NCI-H1436 (cell line): ENCODE measurements around the gene CHCHD10.

Source experiments
- DNase-seq: peaks from one replicate; lab custom pipeline; 2025; lab: John Stamatoyannopoulos, UW

CHCHD10 gene

DNA sequence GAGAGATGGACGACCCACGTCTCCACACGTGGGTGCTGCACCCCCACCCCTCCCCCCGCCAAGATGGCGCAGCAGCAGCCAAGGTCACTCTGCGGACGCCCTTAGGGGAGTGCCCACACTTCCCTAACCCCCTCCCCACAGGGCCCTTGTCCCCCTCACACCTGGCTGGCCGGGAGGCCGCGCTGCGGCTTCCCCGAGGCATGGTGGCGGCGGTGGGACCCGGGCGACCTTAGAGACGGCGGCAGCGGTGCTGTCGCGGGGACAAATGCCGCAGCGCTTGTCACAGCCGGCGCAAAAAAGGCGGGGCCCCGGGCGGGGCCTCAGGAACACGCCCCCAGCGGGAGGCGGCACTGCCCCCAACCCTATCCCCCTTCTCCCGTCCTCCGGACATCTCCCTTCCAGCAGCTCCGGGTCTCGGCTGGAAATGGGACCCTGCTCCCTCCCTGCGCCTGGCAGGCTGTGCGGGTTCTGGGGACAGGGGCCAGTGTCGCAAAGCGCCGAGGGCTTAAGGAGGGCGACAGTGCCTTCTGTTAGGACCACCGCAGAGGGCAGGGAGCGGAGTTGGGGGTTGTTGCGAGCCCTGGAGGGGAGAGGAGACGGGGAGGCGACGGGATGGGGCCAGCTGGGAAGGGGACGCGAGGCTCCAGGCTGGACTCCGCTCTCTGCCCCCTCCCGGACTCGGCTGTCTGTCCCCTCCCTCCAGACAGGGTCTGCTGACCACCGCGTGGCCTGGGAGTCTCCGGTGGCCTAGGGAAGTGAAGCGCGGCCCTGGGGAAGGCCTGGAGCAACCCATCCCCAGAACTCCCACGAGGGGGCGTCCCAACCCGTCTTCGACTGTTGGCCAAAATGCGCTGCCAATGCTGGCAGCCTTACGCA is at the start of gene CHCHD10:
CHCHD10 (minus strand) TSS at position 300 of the 876 bp plus-strand sequence; CDS start at position 202, 98 bp downstream.
- peak; percentile 59 for DNase-seq

DNA sequence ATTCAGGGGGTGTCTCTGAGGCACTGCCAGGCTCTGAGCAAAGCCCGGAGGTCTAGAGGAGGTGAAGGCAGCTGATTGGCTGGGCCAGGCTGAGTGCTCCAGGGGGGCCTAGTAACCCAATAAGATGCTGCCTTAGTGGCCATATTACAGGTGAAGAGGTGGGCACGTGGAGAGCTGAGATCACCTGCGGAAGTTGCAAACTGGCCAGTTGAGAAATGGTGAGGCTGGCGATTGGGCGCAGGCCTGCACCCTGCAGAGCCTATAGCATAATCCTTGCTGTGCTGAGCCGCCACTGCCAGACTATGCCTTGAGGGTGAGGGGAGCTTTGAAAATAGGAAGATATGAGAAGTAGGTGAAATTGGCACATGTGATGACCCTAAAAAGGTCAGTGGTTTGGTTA is 49.4 kb upstream of the CHCHD10 start:
- DNase-seq, result no peak

DNA sequence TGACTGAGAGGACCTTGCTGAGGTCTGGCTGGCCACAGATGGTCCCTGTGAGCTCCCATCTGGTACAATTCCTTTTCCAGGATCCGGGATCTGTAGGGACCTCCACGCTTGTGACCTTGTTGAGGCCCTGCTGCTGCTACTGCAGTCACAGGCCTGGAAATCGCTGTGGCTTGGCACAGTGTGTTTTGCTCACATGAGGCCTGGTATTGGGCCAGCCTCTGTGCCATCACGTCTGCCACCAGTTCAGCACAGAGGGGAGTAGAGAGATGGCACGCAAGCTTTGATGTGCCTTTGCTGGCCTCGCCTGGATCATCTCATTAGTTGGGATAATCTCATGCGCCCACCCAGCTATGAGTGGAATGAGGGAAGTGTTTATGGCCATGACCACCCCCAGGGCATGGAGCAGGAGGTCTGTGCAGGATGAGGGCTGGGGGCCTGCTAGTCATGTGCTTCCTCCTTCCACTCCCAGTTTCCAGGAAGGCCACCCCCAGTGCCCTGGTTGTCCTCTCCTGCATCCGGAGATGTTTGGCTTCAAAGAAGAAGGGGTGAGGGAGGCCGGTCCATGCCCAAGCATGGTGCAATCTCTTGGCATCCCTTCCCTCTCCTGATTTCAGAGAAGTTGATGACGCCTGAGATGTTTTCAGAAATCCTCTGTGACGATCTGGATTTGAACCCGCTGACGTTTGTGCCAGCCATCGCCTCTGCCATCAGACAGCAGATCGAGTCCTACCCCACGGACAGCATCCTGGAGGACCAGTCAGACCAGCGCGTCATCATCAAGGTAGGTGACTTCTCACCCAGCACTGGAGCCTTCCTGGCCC is 48.6 kb upstream of the CHCHD10 start:
- DNase-seq, result no peak

DNA sequence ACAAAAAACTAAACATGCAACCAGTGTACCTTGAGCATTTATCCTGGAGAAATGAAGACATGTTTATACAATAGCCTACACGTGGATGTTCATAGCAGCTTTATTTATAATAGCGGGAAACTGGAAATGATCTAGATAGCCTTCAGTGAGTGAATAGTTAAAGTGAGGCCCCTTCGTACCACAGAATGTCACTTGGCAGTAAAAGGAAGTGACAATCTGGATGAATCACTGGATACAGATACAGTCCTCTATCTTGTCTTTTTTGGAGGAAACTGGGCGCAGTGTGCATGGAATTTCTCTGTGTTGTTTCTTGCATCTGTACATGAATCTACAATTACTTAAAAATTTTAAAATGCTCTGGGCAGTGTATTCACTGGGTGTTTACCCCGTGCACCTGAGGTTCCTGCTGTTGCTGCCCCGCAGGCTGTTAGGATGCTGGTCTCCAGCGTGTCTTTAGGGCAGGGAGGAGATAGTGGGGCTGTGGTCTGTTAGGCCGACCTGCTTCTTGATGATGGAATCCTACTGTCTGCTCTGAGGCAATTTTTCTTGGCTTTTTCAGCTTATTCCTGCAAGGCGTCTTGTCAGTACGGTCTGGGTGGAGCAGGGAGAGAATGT is 47.9 kb upstream of the CHCHD10 start:
- DNase-seq, result no peak

DNA sequence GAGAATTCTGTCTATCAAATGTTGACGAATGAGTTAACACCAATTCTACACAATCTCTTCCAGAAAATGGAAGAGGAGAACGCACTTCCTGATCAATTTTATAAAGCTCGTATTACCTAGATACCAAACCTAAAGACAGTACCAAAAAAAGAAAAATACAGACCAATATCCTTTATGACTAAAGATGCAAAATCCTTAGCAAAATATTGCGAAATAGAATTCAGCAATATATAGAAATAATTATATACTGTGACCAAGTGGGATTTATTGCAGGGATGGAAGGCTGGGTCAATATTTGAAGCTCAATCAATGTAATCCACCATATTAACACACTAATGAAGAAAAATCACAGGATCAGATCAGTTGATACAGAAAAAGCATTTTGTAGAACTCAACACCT is 44.6 kb upstream of the CHCHD10 start:
- DNase-seq, result no peak

DNA sequence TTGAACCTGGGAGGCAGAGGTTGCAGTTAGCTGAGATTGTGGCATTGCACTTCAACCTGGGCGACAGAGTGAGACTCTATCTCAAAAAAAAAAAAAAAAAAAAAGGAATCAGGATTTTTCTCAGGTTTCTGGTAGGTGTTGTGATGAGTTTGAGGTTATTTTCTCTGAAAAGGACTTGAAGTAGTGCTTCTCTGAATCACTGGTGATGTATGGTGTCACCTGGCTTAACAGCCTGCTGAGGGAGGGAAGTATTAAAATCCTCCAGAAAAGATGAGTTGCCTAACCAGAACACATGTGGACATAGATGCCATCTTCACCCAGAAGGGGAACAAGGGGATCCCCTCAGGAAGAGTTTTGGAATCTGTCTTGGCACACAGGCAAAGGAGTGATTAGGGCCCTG is 39.1 kb upstream of the CHCHD10 start:
- DNase-seq, result no peak

DNA sequence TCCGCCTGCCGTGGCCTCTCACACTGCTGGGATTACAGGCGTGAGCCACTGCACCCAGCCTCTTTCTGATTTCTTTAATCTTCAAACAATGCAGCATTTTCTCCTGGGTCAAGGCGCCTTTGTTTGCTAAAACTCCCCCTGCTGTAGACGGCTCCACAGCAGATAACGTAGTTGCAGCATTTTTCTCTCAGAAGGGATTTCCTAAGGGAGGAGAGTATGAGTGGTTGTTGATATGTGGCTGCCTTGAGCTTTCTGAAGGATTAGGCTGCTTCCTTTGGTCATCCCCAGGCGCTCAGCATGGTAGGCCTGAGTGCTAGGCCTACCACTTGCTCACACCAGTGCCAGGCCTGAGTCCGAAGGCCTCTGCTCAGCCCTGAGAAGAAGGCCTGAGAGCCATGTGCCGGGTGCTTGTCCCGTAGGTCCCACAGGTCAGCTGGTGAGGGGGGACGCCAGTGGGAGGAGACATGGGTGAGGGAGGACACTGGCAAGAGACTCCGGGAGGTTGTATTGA is 37.1 kb upstream of the CHCHD10 start:
- no peak for DNase-seq

DNA sequence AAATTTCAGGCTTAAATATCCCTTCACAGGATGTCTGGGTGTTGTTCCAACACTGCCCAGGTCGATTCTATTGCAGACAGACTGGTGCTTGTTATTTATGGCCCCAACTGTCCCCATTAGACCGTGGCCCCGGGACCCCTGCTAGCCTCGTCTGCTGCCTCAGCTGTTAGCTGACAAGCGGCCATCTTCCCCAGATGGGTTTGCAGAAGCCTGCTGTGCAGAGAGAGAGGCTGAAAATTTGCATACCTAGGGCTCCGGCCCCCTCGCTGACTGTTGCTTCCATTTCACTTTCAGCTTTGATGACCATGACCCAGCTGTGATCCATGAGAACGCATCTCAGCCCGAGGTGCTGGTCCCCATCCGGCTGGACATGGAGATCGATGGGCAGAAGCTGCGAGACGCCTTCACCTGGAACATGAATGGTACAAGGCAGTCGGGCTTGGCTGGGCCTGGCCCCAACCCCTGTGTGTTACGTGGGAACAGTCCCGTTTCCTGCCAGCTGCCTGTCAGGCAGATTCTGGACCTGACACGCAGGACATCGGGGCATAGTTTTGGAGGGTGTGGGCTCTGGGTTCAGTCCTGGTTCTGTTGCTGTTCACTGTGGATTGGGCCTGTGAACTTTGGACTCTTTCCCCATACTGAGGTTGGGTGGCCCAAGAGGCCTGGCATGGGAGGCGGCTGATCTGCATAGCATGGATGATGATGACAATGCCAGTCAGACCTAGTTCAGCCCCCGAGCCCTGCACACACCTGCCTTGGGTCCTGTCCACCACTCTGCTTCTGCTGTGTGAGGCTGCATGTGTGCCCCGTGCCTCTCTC is 35.4 kb upstream of the CHCHD10 start:
- no peak for DNase-seq

DNA sequence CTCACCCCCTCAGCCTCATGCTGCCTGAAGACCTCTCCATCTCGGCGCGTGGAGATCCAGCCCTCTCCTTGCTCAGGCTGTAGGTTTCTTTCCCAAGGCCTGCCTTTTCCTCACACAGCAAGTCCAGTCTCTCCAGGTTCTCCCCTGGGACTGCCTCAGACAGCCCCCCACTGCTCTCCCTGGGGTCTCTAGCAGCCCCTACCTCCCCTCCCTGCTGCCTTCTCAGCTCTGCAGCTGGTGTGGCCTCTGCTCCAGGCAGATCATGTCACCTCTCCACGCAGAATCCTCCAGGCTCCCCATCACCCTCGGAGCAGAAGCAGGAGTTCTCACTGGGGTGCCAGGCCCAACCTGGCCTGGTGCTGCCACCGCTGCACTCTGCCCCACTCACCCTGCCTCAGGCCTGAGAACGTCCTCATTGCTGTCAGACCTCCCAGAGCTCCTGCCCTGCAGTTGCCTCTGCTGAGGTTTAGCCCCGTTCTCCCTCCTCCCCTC is 34.2 kb upstream of the CHCHD10 start:
- no peak for DNase-seq

DNA sequence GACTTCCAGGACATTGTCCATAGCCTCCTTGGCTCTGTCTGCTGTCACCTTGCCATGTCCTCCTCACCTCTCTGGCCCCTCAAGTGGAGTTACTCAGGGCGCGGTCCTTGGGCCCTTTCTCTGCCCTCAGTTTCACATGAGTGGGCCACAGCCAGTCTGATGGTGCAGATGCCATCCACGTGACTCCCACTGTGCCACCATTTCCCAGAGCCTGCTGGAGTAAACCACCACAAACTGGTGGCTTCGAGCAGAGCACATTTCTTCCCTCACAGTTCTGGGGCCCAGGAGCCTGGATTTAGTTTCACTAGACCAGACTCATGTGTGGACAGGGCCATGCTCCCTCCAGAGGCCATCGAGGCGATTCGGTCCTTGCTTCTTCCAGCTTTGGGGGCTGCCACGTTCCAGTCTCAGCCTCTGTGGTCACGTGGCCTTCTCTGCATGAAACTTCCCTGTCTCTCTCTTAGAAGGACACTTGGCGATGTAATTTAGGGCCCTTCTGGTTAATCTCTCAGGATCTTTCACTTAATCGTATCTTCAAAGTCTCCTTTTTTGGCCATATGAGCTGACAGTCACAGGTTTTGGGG is 33.6 kb upstream of the CHCHD10 start:
- no peak for DNase-seq

DNA sequence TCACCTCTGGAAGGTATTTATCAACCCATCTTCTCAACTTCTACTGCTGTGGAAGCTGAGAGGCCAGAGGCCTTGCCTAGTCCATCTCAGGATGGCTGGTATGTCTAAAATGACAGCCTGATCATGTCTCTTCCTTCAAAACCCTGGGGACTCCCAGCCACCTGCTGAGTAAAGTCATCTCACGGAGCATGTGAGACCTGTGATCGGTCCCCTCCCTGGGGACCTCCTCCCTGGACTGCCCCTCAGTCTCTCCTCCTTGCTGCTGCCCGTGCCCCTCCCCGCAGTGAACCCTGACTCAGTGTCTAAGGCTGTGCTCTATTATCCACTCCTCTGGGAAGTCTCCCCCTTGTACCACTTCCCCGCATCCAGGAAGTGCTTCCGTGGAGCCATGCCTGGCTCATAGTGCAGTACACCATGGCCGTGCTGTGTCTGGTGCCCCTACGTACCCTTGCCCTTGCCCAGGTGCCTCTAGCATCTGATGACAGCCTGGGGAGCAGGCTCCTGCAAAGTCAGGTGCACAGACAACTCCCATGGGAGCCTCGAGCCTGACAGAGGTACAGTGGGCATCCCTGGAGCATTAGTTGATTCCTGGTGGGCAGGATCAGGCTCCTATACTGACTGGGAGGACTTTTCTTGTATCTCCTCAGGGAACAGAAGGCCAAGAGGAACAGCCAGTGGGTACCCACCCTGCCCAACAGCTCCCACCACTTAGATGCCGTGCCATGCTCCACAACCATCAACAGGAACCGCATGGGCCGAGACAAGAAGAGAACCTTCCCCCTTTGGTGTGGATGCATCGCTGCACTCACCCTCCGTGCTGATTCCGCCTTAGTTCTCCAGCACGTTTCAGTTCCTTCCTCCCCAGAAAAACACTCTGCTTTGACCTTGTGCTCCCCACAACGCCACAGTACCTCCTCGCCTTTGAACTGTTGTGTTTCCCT is 32.8 kb upstream of the CHCHD10 start:
- no peak for DNase-seq

DNA sequence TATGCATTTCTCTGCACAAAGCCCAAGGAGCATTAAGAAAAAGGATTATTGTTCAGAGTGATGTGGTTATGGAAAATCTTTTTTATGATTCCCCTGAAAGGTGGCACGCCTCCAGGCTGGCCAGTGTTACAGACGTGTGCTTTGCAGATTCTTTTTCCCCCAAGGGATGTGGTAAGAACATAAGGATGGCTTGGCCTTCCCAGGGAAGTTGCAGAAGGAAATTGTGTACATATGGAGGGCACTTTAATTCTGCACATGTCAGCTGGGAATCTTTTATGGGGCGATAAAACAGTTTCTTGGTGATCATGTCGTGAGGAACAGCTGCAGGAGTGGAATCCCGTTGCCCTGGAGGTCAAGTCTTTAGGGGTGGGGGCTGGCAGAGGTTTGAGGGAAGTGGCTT is 28.7 kb upstream of the CHCHD10 start:
- DNase-seq, result no peak

DNA sequence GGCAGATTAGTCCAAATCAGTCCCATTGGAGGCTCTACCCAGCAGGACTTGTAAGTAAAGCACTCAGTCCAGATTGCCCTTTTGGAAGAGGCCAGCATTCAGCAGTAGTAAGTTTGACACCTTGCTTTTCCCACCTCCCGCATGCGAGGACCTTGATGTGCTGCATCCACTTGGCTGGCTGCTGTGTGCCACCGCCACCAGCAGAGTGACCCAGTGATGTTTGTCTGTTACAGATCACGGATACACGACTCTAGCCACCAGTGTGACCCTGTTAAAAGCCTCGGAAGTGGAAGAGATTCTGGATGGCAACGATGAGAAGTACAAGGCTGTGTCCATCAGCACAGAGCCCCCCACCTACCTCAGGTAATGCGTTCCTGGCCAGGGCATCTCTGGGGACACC is 25.6 kb upstream of the CHCHD10 start:
- no peak for DNase-seq

DNA sequence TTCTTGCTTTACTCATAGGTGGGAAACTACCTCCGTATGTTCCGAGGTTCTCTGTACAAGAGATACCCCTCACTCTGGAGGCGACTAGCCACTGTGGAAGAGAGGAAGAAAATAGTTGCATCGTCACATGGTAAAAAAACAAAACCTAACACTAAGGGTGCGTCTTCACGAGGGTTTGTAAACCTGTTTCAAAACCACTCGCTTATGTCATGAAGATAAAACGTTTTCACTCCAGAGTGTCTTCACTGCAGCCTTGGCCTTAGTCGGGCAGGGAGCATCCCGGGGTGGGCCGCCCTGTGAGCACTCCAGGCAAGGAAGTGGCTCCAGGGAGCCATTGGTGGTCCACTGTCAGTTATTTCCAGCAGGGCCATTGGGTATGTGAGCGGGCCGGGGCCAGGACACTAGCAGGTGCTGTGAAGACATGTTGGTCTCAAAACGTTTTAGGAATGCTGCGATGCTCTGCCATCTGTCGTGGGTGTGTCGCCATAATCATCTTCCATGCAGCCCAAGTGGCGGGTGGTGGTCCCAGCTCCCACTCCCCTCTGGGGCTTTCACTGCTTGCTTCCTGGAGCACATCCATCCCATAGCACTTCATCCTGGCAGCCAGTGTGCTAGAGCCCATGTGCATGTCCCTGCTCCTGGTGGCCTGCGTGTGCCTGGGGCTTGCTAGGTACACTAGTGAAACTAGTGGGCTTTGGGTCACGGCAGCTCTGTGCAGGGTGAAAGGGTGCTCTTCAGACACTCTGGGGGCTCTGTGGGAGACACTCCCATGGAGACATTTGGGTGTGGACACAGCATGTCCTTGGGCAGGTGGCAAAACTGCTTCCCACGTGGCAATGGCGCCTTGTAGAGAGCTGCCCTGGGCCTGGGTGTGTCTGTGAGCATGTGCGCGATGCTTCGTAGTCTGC is 24.2 kb upstream of the CHCHD10 start:
- no peak for DNase-seq

DNA sequence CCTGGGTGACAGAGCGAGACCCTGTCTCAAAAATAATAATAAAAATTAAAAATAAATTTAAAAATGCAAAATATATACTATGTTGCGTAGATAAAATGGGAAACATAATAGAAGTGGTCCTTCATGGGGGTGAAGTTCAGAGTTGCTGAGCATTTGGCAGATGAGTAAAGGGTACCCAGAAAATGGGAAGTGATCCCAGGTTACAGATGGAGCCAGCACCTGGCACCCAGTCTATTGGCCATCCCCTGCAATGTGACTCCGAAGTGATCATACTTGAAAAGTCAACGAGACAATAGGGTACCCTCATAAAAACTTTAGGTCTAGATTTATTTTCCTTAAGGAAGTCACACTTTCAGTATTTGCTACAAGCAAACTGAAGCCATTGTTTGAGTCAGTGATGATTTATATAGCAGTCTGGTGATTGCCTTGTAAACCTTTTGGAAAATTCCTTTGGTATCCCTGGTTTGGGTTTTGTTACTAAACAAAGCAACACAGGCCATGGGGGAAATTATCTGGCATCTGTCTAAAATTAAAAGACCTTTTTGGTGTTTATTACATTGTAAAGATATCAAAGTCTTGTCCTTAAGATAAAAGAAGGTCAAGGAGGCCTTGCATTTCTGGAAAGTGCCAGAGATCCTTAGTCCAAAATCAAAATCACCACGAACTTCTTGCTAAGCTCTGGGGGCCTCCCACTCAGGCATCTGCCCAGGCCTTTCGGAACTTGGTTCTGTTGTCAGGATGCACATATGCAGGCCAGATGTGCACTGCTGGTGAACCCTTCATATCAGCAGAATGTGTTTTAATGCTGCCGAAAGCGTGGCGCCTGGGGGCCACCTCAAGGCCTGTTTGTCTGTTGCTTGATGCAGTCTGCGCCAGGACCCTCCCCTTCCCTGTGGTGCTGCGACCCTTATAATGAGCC is 23.3 kb upstream of the CHCHD10 start:
- DNase-seq, result no peak

DNA sequence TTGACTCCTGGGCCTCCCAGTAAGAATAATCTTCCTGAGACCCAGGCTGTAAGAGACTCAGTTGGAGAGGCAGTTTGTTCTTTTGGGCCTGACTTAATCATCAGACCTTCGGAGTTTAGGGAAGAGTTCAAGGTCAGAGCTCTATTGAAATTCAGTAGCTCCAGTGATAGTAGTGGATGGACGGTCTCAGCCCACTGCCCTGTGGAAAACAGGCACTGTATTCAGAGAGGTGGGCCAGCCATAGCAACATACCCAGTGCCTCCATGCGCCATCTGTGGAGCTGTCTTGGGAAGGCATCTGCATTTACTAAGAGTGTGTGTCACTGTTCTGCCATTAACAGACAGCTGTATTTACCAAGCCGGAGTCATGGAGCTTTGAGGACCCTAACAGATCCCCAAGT is 21.9 kb upstream of the CHCHD10 start:
- DNase-seq, result no peak

DNA sequence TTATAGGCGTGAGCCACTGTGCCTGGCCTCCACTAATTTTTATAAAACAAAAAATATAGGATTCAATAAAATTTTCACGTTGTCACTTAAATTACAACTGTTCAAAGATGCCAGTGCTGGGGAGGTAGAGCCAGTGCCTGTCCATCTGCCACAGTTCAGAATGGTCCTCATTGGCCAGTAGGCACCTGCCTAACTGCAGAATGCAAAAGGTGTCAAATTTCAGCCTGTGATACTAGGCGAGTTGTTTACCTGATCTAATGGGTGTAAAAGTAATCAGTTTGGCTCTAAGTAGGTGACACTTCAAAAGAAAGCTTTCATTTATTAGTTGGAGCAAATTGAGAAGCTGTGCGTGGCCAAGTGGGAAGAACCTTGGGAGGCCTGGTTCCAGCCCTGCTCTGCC is 21.3 kb upstream of the CHCHD10 start:
- DNase-seq, result peak; percentile 44

DNA sequence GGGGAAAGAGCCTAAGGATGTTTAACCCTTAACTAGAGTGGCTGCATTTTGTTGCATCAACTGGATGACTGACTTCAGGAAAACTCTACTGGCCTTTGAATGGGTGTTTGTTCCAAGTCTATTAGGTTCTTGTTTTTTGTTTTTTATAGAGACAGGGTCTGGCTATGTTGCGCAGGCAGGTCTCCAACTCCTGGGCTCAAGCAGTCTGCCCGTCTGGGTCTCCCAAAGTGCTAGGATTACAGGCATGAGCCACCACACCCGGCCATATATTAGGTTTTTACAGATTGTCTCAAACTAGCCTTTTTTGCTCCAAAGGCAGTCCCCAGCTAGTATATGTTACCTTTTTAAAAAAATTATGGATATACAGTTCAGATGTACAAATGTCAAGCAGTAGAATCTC is 20.1 kb upstream of the CHCHD10 start:
- no peak for DNase-seq
